Activated naive CD4-positive, alpha-beta T cell treated with Interleukin-2 at 50 U/mL for 16 hours (primary cell): ENCODE results near the gene IQGAP2.

Source experiments
- DNase-seq: peaks from one replicate; pipeline ENCODE4 v3.0.0-alpha.2; 2020

The IQGAP2 gene

GRCh38 chr5:76385540-76385939, 17.5 kb upstream of the IQGAP2 start:
- no peak for DNase-seq

GRCh38 chr5:76386360-76386759, 16.7 kb upstream of the IQGAP2 start:
- no peak for DNase-seq

GRCh38 chr5:76388236-76388635, 14.8 kb upstream of the IQGAP2 start:
- no peak for DNase-seq

- DNase-seq = no peak
Measured at GRCh38 chr5:76388791-76389512, 14.1 kb upstream of the IQGAP2 start.

GRCh38 chr5:76389513-76390154, 13.5 kb upstream of the IQGAP2 start:
- DNase-seq = no peak

GRCh38 chr5:76391014-76391413, 12.1 kb upstream of the IQGAP2 start:
- no peak for DNase-seq

GRCh38 chr5:76393035-76393680, 9.9 kb upstream of the IQGAP2 start:
- no peak for DNase-seq

GRCh38 chr5:76397200-76397599, 5.9 kb upstream of the IQGAP2 start:
- no peak for DNase-seq

- no peak for DNase-seq
Measured at GRCh38 chr5:76399268-76399667, 3.8 kb upstream of the IQGAP2 start.

GRCh38 chr5:76400466-76400865, 2.6 kb upstream of the IQGAP2 start:
- DNase-seq = no peak

GRCh38 chr5:76401801-76402250, 1.3 kb upstream of the IQGAP2 start:
- peak; percentile 55 for DNase-seq

GRCh38 chr5:76402251-76402885, 717 bp upstream of the IQGAP2 start:
- peak; percentile 84 for DNase-seq

GRCh38 chr5:76403766-76404222, 709 bp downstream of the IQGAP2 start:
- peak; percentile 71 for DNase-seq

- peak; percentile 84 for DNase-seq
Measured at GRCh38 chr5:76404223-76405211, 1.4 kb downstream of the IQGAP2 start.

- DNase-seq = no peak
Measured at GRCh38 chr5:76406014-76406413, 2.9 kb downstream of the IQGAP2 start.

- no peak for DNase-seq
Measured at GRCh38 chr5:76406673-76407072, 3.6 kb downstream of the IQGAP2 start.

- no peak for DNase-seq
Measured at GRCh38 chr5:76408104-76408654, 5.1 kb downstream of the IQGAP2 start.

- no peak for DNase-seq
Measured at GRCh38 chr5:76412511-76412910, 9.4 kb downstream of the IQGAP2 start.

GRCh38 chr5:76413746-76414145, 10.7 kb downstream of the IQGAP2 start:
- no peak for DNase-seq

GRCh38 chr5:76414788-76415187, 11.7 kb downstream of the IQGAP2 start:
- no peak for DNase-seq

GRCh38 chr5:76415855-76416254, 12.8 kb downstream of the IQGAP2 start:
- DNase-seq = no peak
